Uterus (tissue), 4 donors: ENCODE measurements around the gene RNASEH2B. TPM values are rescaled to one million over a fixed set of nuclear protein-coding genes. Genes with fewer than 3 reads are reported as not detected.

Experiments
- DNase-seq, 2 donors: peaks; one replicate each; pipeline ENCODE4 v3.0.0-alpha.2; 2019 to 2020
- H3K27ac ChIP-seq, 2 donors: fragments of 200-600 bp; sonication (generic); 1 replicate in 1 of 2; 2 replicates in 1 of 2; pipeline ENCODE4 v1.5.1; 2016 to 2018
- H3K27me3 ChIP-seq, 2 donors: fragments of 200-600 bp; sonication (generic); one replicate each; pipeline ENCODE4 v1.5.1; 2018 to 2019; ENCODE audit warnings: control low read depth in 1 of 2
- H3K36me3 ChIP-seq, 2 donors: fragments of 200-600 bp; sonication (generic); one replicate each; pipeline ENCODE4 v1.5.1; 2019; ENCODE audit warnings: control low read depth in 1 of 2
- H3K4me1 ChIP-seq, 2 donors: fragments of 200-600 bp; sonication (generic); one replicate each; pipeline ENCODE4 v1.5.1; 2018 to 2019; ENCODE audit warnings: control low read depth in 1 of 2
- H3K4me3 ChIP-seq, 2 donors: fragments of 200-600 bp; sonication (generic); 1 replicate in 1 of 2; 2 replicates in 1 of 2; pipeline ENCODE4 v1.5.1; 2018 to 2019; ENCODE audit warnings: mild to moderate bottlenecking in 1 of 2
- H3K9me3 ChIP-seq, 2 donors: fragments of 200-600 bp; sonication (generic); one replicate each; pipeline ENCODE4 v1.5.1; 2019; ENCODE audit warnings: control low read depth in 1 of 2
- CTCF ChIP-seq, 4 experiments: fragments of 200-600 bp in 2 of 4; fragments of 450-650 bp in 2 of 4; sonication (generic) in 2 of 4; IDR thresholded peaks; one replicate each; pipeline ENCODE4 v1.5.1; 2016 to 2019; ENCODE audit warnings: antibody characterized with exemption in 4 of 4, mild to moderate bottlenecking in 2 of 4, moderate library complexity in 1 of 4
- POLR2A ChIP-seq, 2 donors: fragments of 450-650 bp; IDR thresholded peaks; one replicate each; pipeline ENCODE4 v1.6.1; 2016; ENCODE audit warnings: antibody characterized with exemption in 2 of 2, mild to moderate bottlenecking in 1 of 2, moderate library complexity in 1 of 2
- intact Hi-C: fragments of 100-400 bp; cut with DNase I; formaldehyde crosslinking; loops from one replicate; pipeline ENCODE4 v1.15.1; 2023; ENCODE audit warnings: low total_unique reads
- total RNA-seq, 4 donors: library from RNA; depleted of rRNA in 3 of 4; stranded (reverse); fragments of >200 nt in 3 of 4; gene quantifications; one replicate each; pipeline versions ENCODE4 v1.1.0 to v1.2.4, GENCODE V29; 2014 to 2023
- donor health status: DM: yes; HTN: yes; CAD: no.

RNASEH2B gene
- total RNA-seq, 4 donors from 2014 or later: 101 to 183 (median 155) TPM

GRCh38 chr13:50923272-50923671, 13.7 kb downstream of the RNASEH2B start:
- Histone ChIP-seq H3K4me3 (no peak overlapping the region), H3K27me3 (no peaks in the 10 kb centered on the region), H3K27ac (no peak overlapping the region), H3K9me3 (peaks cover 0 to 23% of the 10 kb centered on the region in 2 donors), H3K4me1 (no peaks in the 10 kb centered on the region), H3K36me3 (no peaks in the 10 kb centered on the region)
- DNase-seq: no peak
- no peak for TF ChIP-seq CTCF (IDR thresholded peaks at IDR 0.05)
- TF ChIP-seq POLR2A (IDR thresholded peaks at IDR 0.05): no peak
- intact Hi-C loops: no loop called here

GRCh38 chr13:50924025-50924424, 14.4 kb downstream of the RNASEH2B start:
- no peaks in the 10 kb centered on the region for H3K4me1 ChIP-seq
- no peaks in the 10 kb centered on the region for H3K36me3 ChIP-seq
- no peak overlapping the region for H3K27ac ChIP-seq
- no peak for DNase-seq
- no peaks in the 10 kb centered on the region for H3K27me3 ChIP-seq
- H3K9me3 ChIP-seq: peaks cover 0 to 23% of the 10 kb centered on the region in 2 donors
- intact Hi-C loops: no loop called here
- no peak for TF ChIP-seq POLR2A (IDR thresholded peaks at IDR 0.05)
- TF ChIP-seq CTCF (IDR thresholded peaks at IDR 0.05): no peak
- H3K4me3 ChIP-seq: no peak overlapping the region

- no peak overlapping the region for H3K4me3 ChIP-seq
- no peak for DNase-seq
- intact Hi-C loops: no loop called here
These were observed 18.1 kb downstream of the RNASEH2B start for GRCh38 chr13:50927701-50928100.

GRCh38 chr13:50928102-50928501, 18.5 kb downstream of the RNASEH2B start:
- TF ChIP-seq CTCF (IDR thresholded peaks at IDR 0.05): no peak
- no peak for TF ChIP-seq POLR2A (IDR thresholded peaks at IDR 0.05)
- H3K27me3 ChIP-seq: no peaks in the 10 kb centered on the region
- no peak for DNase-seq
- H3K27ac ChIP-seq: peak overlapping the region in 1 of 2 donors; percentile 10
- H3K9me3 ChIP-seq: peaks cover 0 to 17% of the 10 kb centered on the region in 2 donors
- no peak overlapping the region for H3K4me3 ChIP-seq
- no peaks in the 10 kb centered on the region for H3K36me3 ChIP-seq
- H3K4me1 ChIP-seq: no peaks in the 10 kb centered on the region
- intact Hi-C loops: no loop called here

More at GRCh38 chr13:50927701-50928100, 18.1 kb downstream of the RNASEH2B start:
- Histone ChIP-seq H3K27me3 (no peaks in the 10 kb centered on the region), H3K27ac (no peak overlapping the region), H3K36me3 (no peaks in the 10 kb centered on the region), H3K4me1 (no peaks in the 10 kb centered on the region), H3K9me3 (peaks cover 0 to 18% of the 10 kb centered on the region in 2 donors)
- no peak for TF ChIP-seq POLR2A (IDR thresholded peaks at IDR 0.05)
- no peak for TF ChIP-seq CTCF (IDR thresholded peaks at IDR 0.05)

GRCh38 chr13:50928659-50929462, 19.3 kb downstream of the RNASEH2B start:
- intact Hi-C loops: no loop called here

More at GRCh38 chr13:50928659-50929462, 19.3 kb downstream of the RNASEH2B start:
- Histone ChIP-seq H3K36me3 (no peaks in the 10 kb centered on the region), H3K4me1 (no peaks in the 10 kb centered on the region), H3K27ac (peak overlapping the region in 1 of 2 donors; percentile 10), H3K4me3 (no peak overlapping the region), H3K27me3 (no peaks in the 10 kb centered on the region), H3K9me3 (peaks cover 0 to 12% of the 10 kb centered on the region in 2 donors)
- DNase-seq: no peak
- no peak for TF ChIP-seq POLR2A (IDR thresholded peaks at IDR 0.05)
- no peak for TF ChIP-seq CTCF (IDR thresholded peaks at IDR 0.05)
